CD14-positive monocyte (primary cell): ENCODE results near the gene CSTPP1. TPM values are rescaled to one million over a fixed set of nuclear protein-coding genes. Genes with fewer than 3 reads are reported as not detected.

Experiments used
- DNase-seq, 3 donors: peaks; one replicate each; pipeline ENCODE4 v3.0.0-alpha.2; 2011 to 2022
- H2AFZ ChIP-seq: 2 replicates; pipeline ENCODE4 v1.6.0; 2012; ENCODE audit warnings: mild to moderate bottlenecking, low read depth, low read length, inconsistent platforms; ENCODE audit not compliant: insufficient read depth, poor library complexity, severe bottlenecking
- H3K27ac ChIP-seq, 2 donors: 1 replicate in 1 of 2; 2 replicates in 1 of 2; pipeline ENCODE4 v1.5.1; 2012 to 2013; ENCODE audit warnings: low read length in 2 of 2, control low read depth in 1 of 2, inconsistent platforms in 1 of 2, low read depth in 1 of 2, mild to moderate bottlenecking in 1 of 2
- H3K27me3 ChIP-seq, 2 donors: one replicate each; pipeline versions ENCODE4 v1.6.0 to v1.6.1; 2011 to 2013; ENCODE audit warnings: low read length in 2 of 2; ENCODE audit not compliant: control insufficient read depth in 2 of 2, insufficient read depth in 2 of 2
- H3K36me3 ChIP-seq, 2 donors: replicated peaks in 1 of 2; 1 replicate in 1 of 2; 2 replicates in 1 of 2; pipeline versions ENCODE4 v1.5.1 to v1.6.1; 2012 to 2013; ENCODE audit warnings: low read length in 2 of 2, control low read depth in 1 of 2, inconsistent platforms in 1 of 2, mild to moderate bottlenecking in 1 of 2; ENCODE audit not compliant: insufficient read depth in 2 of 2, control insufficient read depth in 1 of 2
- H3K4me1 ChIP-seq, 2 donors: 1 replicate in 1 of 2; 2 replicates in 1 of 2; pipeline versions ENCODE4 v1.5.1 to v1.6.1; 2012 to 2013; ENCODE audit warnings: low read length in 2 of 2, control low read depth in 1 of 2, inconsistent platforms in 1 of 2, mild to moderate bottlenecking in 1 of 2, moderate library complexity in 1 of 2; ENCODE audit not compliant: insufficient read depth in 2 of 2, control insufficient read depth in 1 of 2
- H3K4me2 ChIP-seq: replicated peaks from 2 replicates; pipeline ENCODE3; 2012; ENCODE audit warnings: low read length, moderate library complexity, mild to moderate bottlenecking; ENCODE audit not compliant: poor library complexity, severe bottlenecking; ENCODE audit errors: extremely low read depth
- H3K4me3 ChIP-seq, 3 experiments: fragments of 200-600 bp in 1 of 3; sonication (generic) in 1 of 3; replicated peaks in 1 of 3; 1 replicate in 2 of 3; 2 replicates in 1 of 3; pipeline ENCODE4 v1.5.1; 2011 to 2013; ENCODE audit warnings: low read length in 3 of 3, mild to moderate bottlenecking in 3 of 3, control low read depth in 2 of 3, low read depth in 2 of 3, inconsistent platforms in 1 of 3, moderate library complexity in 1 of 3
- H3K79me2 ChIP-seq: 2 replicates; pipeline ENCODE4 v1.6.0; 2012; ENCODE audit warnings: mild to moderate bottlenecking, control low read depth, inconsistent platforms, low read length, moderate library complexity; ENCODE audit not compliant: insufficient read depth
- H3K9ac ChIP-seq: 2 replicates; pipeline ENCODE4 v1.6.0; 2017; ENCODE audit warnings: low read length, mild to moderate bottlenecking; ENCODE audit not compliant: insufficient read depth, poor library complexity, severe bottlenecking
- H3K9me3 ChIP-seq, 2 donors: replicated peaks in 1 of 2; 1 replicate in 1 of 2; 2 replicates in 1 of 2; pipeline versions ENCODE4 v1.5.1 to v1.6.1; 2012 to 2013; ENCODE audit warnings: low read length in 2 of 2, control low read depth in 1 of 2; ENCODE audit not compliant: control insufficient read depth in 1 of 2, insufficient read depth in 1 of 2
- H4K20me1 ChIP-seq: 2 replicates; pipeline ENCODE4 v1.6.0; 2012; ENCODE audit warnings: mild to moderate bottlenecking, low read length, control low read depth, moderate library complexity; ENCODE audit not compliant: insufficient read depth
- H3K27ac Mint-ChIP-seq, 7 donors: one replicate each; pipeline ENCODE4 v1.8.0; 2020; ENCODE audit warnings: mild to moderate bottlenecking in 7 of 7, mixed read lengths in 7 of 7, moderate library complexity in 6 of 7, inconsistent platforms in 2 of 7
- H3K27me3 Mint-ChIP-seq, 3 donors: one replicate each; pipeline ENCODE4 v1.8.0; 2021 to 2022; ENCODE audit warnings: low read depth in 3 of 3, mild to moderate bottlenecking in 3 of 3, mixed read lengths in 3 of 3, moderate library complexity in 3 of 3, inconsistent platforms in 1 of 3
- H3K36me3 Mint-ChIP-seq, 2 donors: one replicate each; pipeline ENCODE4 v1.8.0; 2020; ENCODE audit warnings: mixed read lengths in 2 of 2, inconsistent platforms in 1 of 2, mild to moderate bottlenecking in 1 of 2
- H3K4me1 Mint-ChIP-seq: one replicate; pipeline ENCODE4 v1.8.0; 2020; ENCODE audit warnings: mild to moderate bottlenecking, mixed read lengths
- H3K4me3 Mint-ChIP-seq, 2 donors: one replicate each; pipeline ENCODE4 v1.8.0; 2020; ENCODE audit warnings: mild to moderate bottlenecking in 2 of 2, mixed read lengths in 2 of 2, moderate library complexity in 1 of 2
- H3K9me3 Mint-ChIP-seq, 7 donors: one replicate each; pipeline ENCODE4 v1.8.0; 2020 to 2022; ENCODE audit warnings: mixed read lengths in 7 of 7, mild to moderate bottlenecking in 6 of 7, moderate library complexity in 6 of 7, inconsistent platforms in 2 of 7
- CTCF ChIP-seq: fragments of 200-600 bp; IDR thresholded peaks from one replicate; pipeline ENCODE4 v1.8.0; 2022; ENCODE audit warnings: antibody characterized with exemption, mild to moderate bottlenecking
- WGBS: methylation state at CpG from one replicate; pipeline ENCODE4 v1.1.5; 2013; ENCODE audit warnings: missing lambda C conversion rate; ENCODE audit not compliant: insufficient coverage; 5-methylcytosine and 5-hydroxymethylcytosine counted together
- intact Hi-C, 2 donors: fragments of 100-400 bp; cut with micrococcal nuclease; formaldehyde crosslinking; loops; one replicate each; pipeline versions ENCODE4 v1.15.0 to v1.15.1; 2023
- polyA plus RNA-seq, 3 donors: library from polyadenylated mRNA; depleted of rRNA in 1 of 3; unstranded in 2 of 3; stranded (reverse) in 1 of 3; fragments of 300-500 nt in 2 of 3; fragments of >200 nt in 1 of 3; fragmentation: Illumina TruSeq in 2 of 3; gene quantifications; 1 replicate in 2 of 3; 2 replicates in 1 of 3; pipeline ENCODE4 v1.2.3, GENCODE V29; 2012 to 2021

The CSTPP1 gene
- polyA plus RNA-seq, 3 donors, result 4.5 to 6.5 (median 5.9) TPM

- H3K27me3 Mint-ChIP-seq, result peaks cover 2 to 11% (median 10%) of the 10 kb centered on the region in 3 donors
- Histone ChIP-seq H3K4me2 (no peak overlapping the region), H2AFZ (peak overlapping the region; percentile 14), H3K27me3 (peaks cover 0 to 3% of the 10 kb centered on the region in 2 donors), H3K79me2 (no peaks in the 10 kb centered on the region), H3K36me3 (no peaks in the 10 kb centered on the region), H3K9ac (no peak overlapping the region), H3K27ac (no peak overlapping the region), H3K4me3 (no peak overlapping the region), H3K9me3 (no peaks in the 10 kb centered on the region), H3K4me1 (no peaks in the 10 kb centered on the region), H4K20me1 (no peaks in the 10 kb centered on the region)
- H3K27ac Mint-ChIP-seq, result peak overlapping the region in 1 of 7 donors; percentile 30
- H3K4me1 Mint-ChIP-seq, result peaks cover 5% of the 10 kb centered on the region
- 29% methylated on average over 9 of the region's 13 CpGs for WGBS
- H3K9me3 Mint-ChIP-seq, result no peaks in the 10 kb centered on the region
- peak overlapping the region in 1 of 2 donors; percentile 54 for H3K4me3 Mint-ChIP-seq
- no peak for TF ChIP-seq CTCF
- DNase-seq, result no peak
- intact Hi-C loops, result no loop called here
- H3K36me3 Mint-ChIP-seq, result no peaks in the 10 kb centered on the region
These were observed 29.9 kb upstream of the CSTPP1 start for GRCh38 chr11:46906609-46907041.

- Mint-ChIP-seq H3K4me3 (no peak overlapping the region), H3K9me3 (no peaks in the 10 kb centered on the region), H3K27ac (no peak overlapping the region), H3K27me3 (peaks cover 6 to 21% (median 13%) of the 10 kb centered on the region in 3 donors), H3K36me3 (no peaks in the 10 kb centered on the region), H3K4me1 (peaks cover 6% of the 10 kb centered on the region)
- Histone ChIP-seq H3K9ac (no peak overlapping the region), H3K27me3 (peaks cover 0 to 7% of the 10 kb centered on the region in 2 donors), H3K4me1 (no peaks in the 10 kb centered on the region), H3K36me3 (no peaks in the 10 kb centered on the region), H3K4me2 (no peak overlapping the region), H2AFZ (no peak overlapping the region), H3K4me3 (no peak overlapping the region), H4K20me1 (no peaks in the 10 kb centered on the region), H3K27ac (no peak overlapping the region), H3K79me2 (no peaks in the 10 kb centered on the region), H3K9me3 (no peaks in the 10 kb centered on the region)
- intact Hi-C loops, result no loop called here
- TF ChIP-seq CTCF, result no peak
- 100% methylated on average over 4 of the region's 4 CpGs for WGBS
- DNase-seq, result no peak
These were observed 29.0 kb upstream of the CSTPP1 start for GRCh38 chr11:46907606-46908005.
